GM23248 (cell line): ENCODE measurements around the gene TMEM145.

Experiments used
- EZH2 ChIP-seq: fragments of 200-600 bp; sonication (generic); IDR thresholded peaks from 2 replicates; pipeline ENCODE4 v1.6.1; 2018; ENCODE audit warnings: antibody characterized with exemption, mild to moderate bottlenecking; ENCODE audit not compliant: insufficient read depth, poor library complexity, severe bottlenecking
- EZH2phosphoT487 ChIP-seq: fragments of 200-600 bp; sonication (generic); IDR thresholded peaks from 2 replicates; pipeline ENCODE4 v1.6.1; 2018; ENCODE audit warnings: antibody characterized with exemption, moderate library complexity, mild to moderate bottlenecking, low read depth; ENCODE audit not compliant: insufficient read depth

DNA sequence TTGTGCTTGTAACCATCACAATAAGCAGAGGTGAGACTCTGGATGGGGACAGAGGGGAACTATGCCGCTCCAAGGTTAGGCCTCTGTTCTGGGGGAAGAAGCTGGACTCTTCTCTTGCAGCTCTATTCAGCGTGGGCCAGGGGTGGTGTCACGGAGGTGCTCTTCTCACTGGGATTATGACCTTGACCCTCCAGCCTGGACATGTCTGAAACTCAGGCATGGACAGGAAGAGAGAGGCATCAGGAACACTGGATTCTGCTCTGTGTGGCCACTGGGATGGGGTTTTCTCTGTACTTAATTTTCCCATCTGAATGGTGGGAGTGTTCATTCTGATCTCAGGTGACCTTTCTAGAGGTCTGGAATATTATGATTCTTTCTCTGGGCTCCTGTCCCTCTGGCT lies 19.9 kb downstream of the TMEM145 start:
- no peak for TF ChIP-seq EZH2
- no peak for TF ChIP-seq EZH2phosphoT487
